ENCODE results near the gene ANK3.

DNA sequence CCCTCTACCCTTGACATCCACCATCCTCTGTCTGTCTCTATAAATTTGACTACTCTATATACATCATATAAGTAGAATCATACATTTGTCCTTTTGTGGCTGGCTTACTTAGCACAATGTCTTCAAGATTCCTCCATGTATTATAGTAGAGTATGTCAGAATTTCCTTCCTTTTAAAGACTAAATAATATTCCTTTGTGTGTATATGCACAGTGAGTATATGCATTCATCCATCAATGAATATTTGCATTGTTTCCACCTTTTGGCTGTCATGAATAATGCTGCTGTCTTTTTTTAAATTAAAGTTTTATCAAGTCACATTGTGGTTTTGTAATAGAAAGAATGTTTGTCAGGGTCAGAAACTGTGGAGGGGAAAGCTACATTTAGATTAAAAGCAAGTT lies 195.3 kb downstream of the ANK3 start:
- TF ChIP-seq, protein P1, sequence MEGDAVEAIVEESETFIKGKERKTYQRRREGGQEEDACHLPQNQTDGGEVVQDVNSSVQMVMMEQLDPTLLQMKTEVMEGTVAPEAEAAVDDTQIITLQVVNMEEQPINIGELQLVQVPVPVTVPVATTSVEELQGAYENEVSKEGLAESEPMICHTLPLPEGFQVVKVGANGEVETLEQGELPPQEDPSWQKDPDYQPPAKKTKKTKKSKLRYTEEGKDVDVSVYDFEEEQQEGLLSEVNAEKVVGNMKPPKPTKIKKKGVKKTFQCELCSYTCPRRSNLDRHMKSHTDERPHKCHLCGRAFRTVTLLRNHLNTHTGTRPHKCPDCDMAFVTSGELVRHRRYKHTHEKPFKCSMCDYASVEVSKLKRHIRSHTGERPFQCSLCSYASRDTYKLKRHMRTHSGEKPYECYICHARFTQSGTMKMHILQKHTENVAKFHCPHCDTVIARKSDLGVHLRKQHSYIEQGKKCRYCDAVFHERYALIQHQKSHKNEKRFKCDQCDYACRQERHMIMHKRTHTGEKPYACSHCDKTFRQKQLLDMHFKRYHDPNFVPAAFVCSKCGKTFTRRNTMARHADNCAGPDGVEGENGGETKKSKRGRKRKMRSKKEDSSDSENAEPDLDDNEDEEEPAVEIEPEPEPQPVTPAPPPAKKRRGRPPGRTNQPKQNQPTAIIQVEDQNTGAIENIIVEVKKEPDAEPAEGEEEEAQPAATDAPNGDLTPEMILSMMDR (IDR thresholded peaks at IDR 0.05), result no peak
- no peak for TF ChIP-seq POLR2A (IDR thresholded peaks at IDR 0.05)

Data from testis (tissue), 2 donors.